ENCODE measurements around the gene PDCL2. TPM values are rescaled to one million over a fixed set of nuclear protein-coding genes. Genes with fewer than 3 reads are reported as not detected.

Gene PDCL2
- total and polyA plus RNA-seq, 9 of the 15 experiments (the other 6 are each of a cell fraction or from before 2014, with no cell fraction given), result 0.62 to 2.5 (median 1.2) TPM

DNA sequence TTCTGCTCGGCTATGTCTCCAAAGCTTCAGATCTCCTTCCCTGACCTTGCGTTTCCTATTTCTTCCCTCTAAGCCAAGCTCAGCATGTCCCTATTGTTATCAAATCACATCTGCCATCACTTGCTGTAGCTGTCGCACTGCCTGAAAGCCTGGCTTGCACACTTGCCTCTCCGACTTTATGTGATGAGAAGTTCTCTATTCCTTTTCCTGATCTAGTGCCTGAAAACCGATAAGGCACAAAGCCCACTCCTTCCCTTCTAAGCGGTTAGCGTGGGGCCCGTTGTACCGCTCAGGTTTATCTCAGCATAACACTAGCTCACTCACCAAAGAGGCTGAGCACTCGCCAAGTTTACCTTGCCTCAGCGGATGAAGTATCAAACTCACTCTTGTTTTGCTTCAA, 43.2 kb upstream of the PDCL2 start (continued):
- TF ChIP-seq, protein P1, sequence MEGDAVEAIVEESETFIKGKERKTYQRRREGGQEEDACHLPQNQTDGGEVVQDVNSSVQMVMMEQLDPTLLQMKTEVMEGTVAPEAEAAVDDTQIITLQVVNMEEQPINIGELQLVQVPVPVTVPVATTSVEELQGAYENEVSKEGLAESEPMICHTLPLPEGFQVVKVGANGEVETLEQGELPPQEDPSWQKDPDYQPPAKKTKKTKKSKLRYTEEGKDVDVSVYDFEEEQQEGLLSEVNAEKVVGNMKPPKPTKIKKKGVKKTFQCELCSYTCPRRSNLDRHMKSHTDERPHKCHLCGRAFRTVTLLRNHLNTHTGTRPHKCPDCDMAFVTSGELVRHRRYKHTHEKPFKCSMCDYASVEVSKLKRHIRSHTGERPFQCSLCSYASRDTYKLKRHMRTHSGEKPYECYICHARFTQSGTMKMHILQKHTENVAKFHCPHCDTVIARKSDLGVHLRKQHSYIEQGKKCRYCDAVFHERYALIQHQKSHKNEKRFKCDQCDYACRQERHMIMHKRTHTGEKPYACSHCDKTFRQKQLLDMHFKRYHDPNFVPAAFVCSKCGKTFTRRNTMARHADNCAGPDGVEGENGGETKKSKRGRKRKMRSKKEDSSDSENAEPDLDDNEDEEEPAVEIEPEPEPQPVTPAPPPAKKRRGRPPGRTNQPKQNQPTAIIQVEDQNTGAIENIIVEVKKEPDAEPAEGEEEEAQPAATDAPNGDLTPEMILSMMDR (IDR thresholded peaks at IDR 0.05 in 2 of 3, conservative IDR thresholded peaks at IDR 0.05 in 1 of 3; ENCODE audit: insufficient read depth in 2 of 3, low read depth in 1 of 3, low read length in 3 of 3), result no peak
- TF ChIP-seq FOXJ3 (CRISPR knock-in tag; IDR thresholded peaks at IDR 0.05), result no peak
- TF ChIP-seq POLR2G (IDR thresholded peaks at IDR 0.05; ENCODE audit: low read depth, low read length), result no peak
- TF ChIP-seq NFIX (CRISPR knock-in tag; IDR thresholded peaks at IDR 0.05; ENCODE audit: low read depth), result no peak
- TF ChIP-seq POLR2AphosphoS5 (IDR thresholded peaks at IDR 0.05; ENCODE audit: control insufficient read depth, insufficient read depth, low read depth, low read length), result peak; percentile 52; the same call in 1 of the 2 replicates
- TF ChIP-seq CEBPB (tag; IDR thresholded peaks at IDR 0.05), result no peak
- TF ChIP-seq TEAD1 (CRISPR knock-in tag; IDR thresholded peaks at IDR 0.05), result peak in 1 of 2 experiments; percentile 86; a peak in 2 of 4 replicates
- TF ChIP-seq, protein P2, sequence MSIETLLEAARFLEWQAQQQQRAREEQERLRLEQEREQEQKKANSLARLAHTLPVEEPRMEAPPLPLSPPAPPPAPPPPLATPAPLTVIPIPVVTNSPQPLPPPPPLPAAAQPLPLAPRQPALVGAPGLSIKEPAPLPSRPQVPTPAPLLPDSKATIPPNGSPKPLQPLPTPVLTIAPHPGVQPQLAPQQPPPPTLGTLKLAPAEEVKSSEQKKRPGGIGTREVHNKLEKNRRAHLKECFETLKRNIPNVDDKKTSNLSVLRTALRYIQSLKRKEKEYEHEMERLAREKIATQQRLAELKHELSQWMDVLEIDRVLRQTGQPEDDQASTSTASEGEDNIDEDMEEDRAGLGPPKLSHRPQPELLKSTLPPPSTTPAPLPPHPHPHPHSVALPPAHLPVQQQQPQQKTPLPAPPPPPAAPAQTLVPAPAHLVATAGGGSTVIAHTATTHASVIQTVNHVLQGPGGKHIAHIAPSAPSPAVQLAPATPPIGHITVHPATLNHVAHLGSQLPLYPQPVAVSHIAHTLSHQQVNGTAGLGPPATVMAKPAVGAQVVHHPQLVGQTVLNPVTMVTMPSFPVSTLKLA (conservative IDR thresholded peaks at IDR 0.05), result peak in 1 of 2 experiments; percentile 12; a peak in 2 of 4 replicates
- no peak for TF ChIP-seq POLR2H (tag; IDR thresholded peaks at IDR 0.05; ENCODE audit: low read depth)
- TF ChIP-seq, protein P3, sequence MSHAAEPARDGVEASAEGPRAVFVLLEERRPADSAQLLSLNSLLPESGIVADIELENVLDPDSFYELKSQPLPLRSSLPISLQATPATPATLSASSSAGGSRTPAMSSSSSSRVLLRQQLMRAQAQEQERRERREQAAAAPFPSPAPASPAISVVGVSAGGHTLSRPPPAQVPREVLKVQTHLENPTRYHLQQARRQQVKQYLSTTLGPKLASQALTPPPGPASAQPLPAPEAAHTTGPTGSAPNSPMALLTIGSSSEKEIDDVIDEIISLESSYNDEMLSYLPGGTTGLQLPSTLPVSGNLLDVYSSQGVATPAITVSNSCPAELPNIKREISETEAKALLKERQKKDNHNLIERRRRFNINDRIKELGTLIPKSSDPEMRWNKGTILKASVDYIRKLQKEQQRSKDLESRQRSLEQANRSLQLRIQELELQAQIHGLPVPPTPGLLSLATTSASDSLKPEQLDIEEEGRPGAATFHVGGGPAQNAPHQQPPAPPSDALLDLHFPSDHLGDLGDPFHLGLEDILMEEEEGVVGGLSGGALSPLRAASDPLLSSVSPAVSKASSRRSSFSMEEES (CRISPR knock-in tag; IDR thresholded peaks at IDR 0.05), result no peak
- no peak for TF ChIP-seq NFYB (IDR thresholded peaks at IDR 0.05; ENCODE audit: extremely low read depth, insufficient read length)
- TF ChIP-seq CEBPG (CRISPR knock-in tag; IDR thresholded peaks at IDR 0.05), result no peak
- no peak for TF ChIP-seq CEBPG (tag; conservative IDR thresholded peaks at IDR 0.05 in 1 of 2, IDR thresholded peaks at IDR 0.05 in 1 of 2)
- TF ChIP-seq ZNF445 (CRISPR knock-in tag; IDR thresholded peaks at IDR 0.05; ENCODE audit: low read depth), result no peak
- TF ChIP-seq SIN3A (IDR thresholded peaks at IDR 0.05; ENCODE audit: borderline replicate concordance in 2 of 2, control insufficient read depth in 1 of 2, low read depth in 2 of 2, low read length in 2 of 2), result no peak
- no peak for TF ChIP-seq FOXJ2 (tag; IDR thresholded peaks at IDR 0.05)
- TF ChIP-seq WHSC1 (IDR thresholded peaks at IDR 0.05; ENCODE audit: low read length), result no peak
- TF ChIP-seq MIER1 (IDR thresholded peaks at IDR 0.05; ENCODE audit: low read depth), result no peak
- TF ChIP-seq, protein P4, sequence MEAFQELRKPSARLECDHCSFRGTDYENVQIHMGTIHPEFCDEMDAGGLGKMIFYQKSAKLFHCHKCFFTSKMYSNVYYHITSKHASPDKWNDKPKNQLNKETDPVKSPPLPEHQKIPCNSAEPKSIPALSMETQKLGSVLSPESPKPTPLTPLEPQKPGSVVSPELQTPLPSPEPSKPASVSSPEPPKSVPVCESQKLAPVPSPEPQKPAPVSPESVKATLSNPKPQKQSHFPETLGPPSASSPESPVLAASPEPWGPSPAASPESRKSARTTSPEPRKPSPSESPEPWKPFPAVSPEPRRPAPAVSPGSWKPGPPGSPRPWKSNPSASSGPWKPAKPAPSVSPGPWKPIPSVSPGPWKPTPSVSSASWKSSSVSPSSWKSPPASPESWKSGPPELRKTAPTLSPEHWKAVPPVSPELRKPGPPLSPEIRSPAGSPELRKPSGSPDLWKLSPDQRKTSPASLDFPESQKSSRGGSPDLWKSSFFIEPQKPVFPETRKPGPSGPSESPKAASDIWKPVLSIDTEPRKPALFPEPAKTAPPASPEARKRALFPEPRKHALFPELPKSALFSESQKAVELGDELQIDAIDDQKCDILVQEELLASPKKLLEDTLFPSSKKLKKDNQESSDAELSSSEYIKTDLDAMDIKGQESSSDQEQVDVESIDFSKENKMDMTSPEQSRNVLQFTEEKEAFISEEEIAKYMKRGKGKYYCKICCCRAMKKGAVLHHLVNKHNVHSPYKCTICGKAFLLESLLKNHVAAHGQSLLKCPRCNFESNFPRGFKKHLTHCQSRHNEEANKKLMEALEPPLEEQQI (IDR thresholded peaks at IDR 0.05), result no peak
- no peak for TF ChIP-seq ZNF561 (CRISPR knock-in tag; conservative IDR thresholded peaks at IDR 0.05)

Measured in K562 (cell line).